ENCODE measurements around the gene TEAD3. TPM values are rescaled to one million over a fixed set of nuclear protein-coding genes. Genes with fewer than 3 reads are reported as not detected.
"Not testable (repeated sequence)": the region's sequence is repeated elsewhere in the genome, so short reads cannot be mapped to it uniquely, and the experiment has no call there.

The TEAD3 gene
- total RNA-seq, 1 experiment from 2014 or later = 27.0 TPM

DNA sequence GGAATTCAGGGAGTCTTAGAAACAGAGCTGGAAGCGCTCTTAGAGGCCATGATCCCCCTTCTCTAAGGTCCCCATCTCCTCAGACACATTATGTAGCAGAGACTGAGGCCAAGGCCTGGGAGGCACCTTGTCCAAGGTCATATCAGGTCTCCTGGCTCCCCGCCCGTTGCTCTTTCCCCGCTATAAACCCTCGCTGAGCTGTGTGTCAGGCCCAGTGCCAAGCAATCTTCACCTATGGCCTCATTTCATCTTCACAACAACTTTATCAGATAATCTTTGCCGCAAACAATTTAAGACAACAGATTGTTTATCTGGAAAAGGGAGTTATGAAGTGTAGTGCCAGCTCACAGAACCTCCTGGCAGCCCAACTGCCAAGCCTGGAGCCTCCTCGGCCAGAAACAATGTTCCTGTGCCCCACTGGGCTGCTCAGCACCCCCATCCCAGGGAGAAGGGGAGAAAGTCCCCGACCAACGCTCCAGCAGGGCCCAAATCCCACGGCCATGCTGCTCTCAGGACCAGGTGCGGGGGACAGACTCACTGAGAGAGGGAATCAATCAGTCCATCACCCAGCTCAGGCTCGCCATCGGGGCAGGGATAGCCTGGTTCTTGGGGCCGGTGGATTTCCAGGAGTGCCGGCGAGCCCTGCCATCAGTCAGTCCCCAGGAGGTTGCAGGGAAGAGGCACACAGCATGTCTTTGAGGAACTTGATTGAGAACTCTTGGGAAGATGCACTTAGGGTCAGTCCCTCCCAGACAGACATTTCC, 61.6 kb downstream of the TEAD3 start:
- Mint-ChIP-seq H3K9me3 (no peaks in the 10 kb centered on the region; a peak in 1 of 5 replicates), H3K27me3 (ENCODE audit: low read depth) (0 out of 2 replicates have a peak, but pooled peaks cover 2% of the 10 kb centered on the region), H3K4me1 (peaks cover 3 to 16% of the 10 kb centered on the region in 2 experiments), H3K4me3 (peak overlapping the region in 1 of 2 experiments; percentile 55; a peak in 2 of 5 replicates), H3K27ac (peak overlapping the region in 1 of 3 experiments; percentile 28; a peak in 2 of 7 replicates), H3K36me3 (ENCODE audit: insufficient read depth in 1 of 3, low read depth in 3 of 3) (no peaks in the 10 kb centered on the region; a peak in 2 of 7 replicates)
- Histone ChIP-seq H3K4ac (ENCODE audit: low read depth, low read length) (no peak overlapping the region), H3K18ac (ENCODE audit: insufficient read length, low read depth, low read length) (no peak overlapping the region), H4K5ac (ENCODE audit: insufficient read length, low read depth, low read length) (no peak overlapping the region), H2BK12ac (ENCODE audit: insufficient read length, low read depth, low read length) (no peak overlapping the region), H3K9ac (ENCODE audit: extremely low read depth, insufficient read length, low read length) (no peak overlapping the region), H2BK20ac (ENCODE audit: low read depth, low read length, poor library complexity, severe bottlenecking) (no peak overlapping the region), H3K14ac (ENCODE audit: insufficient read depth, low read length) (no peak overlapping the region), H2AK5ac (ENCODE audit: insufficient read length, low read length) (no peak overlapping the region), H3K79me2 (ENCODE audit: insufficient read depth, low read length) (no peaks in the 10 kb centered on the region), H3K27ac (ENCODE audit: insufficient read length, low read depth, low read length) (no peak overlapping the region), H3K79me1 (ENCODE audit: insufficient read depth, low read depth, low read length, poor library complexity, severe bottlenecking) (no peaks in the 10 kb centered on the region), H3K27me3 (ENCODE audit: insufficient read depth, low read length) (no peaks in the 10 kb centered on the region), H2BK15ac (ENCODE audit: low read depth, low read length) (no peak overlapping the region), H3K23me2 (ENCODE audit: insufficient read length, low read depth, low read length, poor library complexity, severe bottlenecking) (no peaks in the 10 kb centered on the region), H2AFZ (ENCODE audit: low read length) (no peak overlapping the region), H3K23ac (ENCODE audit: insufficient read length, low read depth, low read length) (no peak overlapping the region), H3T11ph (ENCODE audit: low read length) (no peak overlapping the region), H3K56ac (ENCODE audit: insufficient read length, low read depth, low read length) (no peak overlapping the region), H4K20me1 (ENCODE audit: control insufficient read depth, insufficient read depth, insufficient read length) (no peaks in the 10 kb centered on the region), H2BK120ac (ENCODE audit: low read depth, low read length, poor library complexity, severe bottlenecking) (no peak overlapping the region), H3K4me2 (ENCODE audit: insufficient read depth, insufficient read length, low read length) (no peak overlapping the region), H4K91ac (ENCODE audit: insufficient read length, low read depth, low read length) (no peak overlapping the region), H3K4me1 (ENCODE audit: insufficient read depth, low read length) (no peaks in the 10 kb centered on the region; the same call in 1 of the 2 replicates), H2BK5ac (ENCODE audit: insufficient read length, low read length) (no peak overlapping the region), H3K9me3 (ENCODE audit: control insufficient read depth, low read depth, low read length) (no peaks in the 10 kb centered on the region), H4K8ac (replicated peaks; ENCODE audit: insufficient read length, low read depth, low read length) (no peak overlapping the region)
- no peak for DNase-seq
- TF ChIP-seq, protein P1, sequence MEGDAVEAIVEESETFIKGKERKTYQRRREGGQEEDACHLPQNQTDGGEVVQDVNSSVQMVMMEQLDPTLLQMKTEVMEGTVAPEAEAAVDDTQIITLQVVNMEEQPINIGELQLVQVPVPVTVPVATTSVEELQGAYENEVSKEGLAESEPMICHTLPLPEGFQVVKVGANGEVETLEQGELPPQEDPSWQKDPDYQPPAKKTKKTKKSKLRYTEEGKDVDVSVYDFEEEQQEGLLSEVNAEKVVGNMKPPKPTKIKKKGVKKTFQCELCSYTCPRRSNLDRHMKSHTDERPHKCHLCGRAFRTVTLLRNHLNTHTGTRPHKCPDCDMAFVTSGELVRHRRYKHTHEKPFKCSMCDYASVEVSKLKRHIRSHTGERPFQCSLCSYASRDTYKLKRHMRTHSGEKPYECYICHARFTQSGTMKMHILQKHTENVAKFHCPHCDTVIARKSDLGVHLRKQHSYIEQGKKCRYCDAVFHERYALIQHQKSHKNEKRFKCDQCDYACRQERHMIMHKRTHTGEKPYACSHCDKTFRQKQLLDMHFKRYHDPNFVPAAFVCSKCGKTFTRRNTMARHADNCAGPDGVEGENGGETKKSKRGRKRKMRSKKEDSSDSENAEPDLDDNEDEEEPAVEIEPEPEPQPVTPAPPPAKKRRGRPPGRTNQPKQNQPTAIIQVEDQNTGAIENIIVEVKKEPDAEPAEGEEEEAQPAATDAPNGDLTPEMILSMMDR (conservative IDR thresholded peaks at IDR 0.05) = no peak
- WGBS (ENCODE audit: extremely low coverage, insufficient read length, low lambda C conversion rate) = no CpG with 5 or more reads among the region's 16 CpGs

DNA sequence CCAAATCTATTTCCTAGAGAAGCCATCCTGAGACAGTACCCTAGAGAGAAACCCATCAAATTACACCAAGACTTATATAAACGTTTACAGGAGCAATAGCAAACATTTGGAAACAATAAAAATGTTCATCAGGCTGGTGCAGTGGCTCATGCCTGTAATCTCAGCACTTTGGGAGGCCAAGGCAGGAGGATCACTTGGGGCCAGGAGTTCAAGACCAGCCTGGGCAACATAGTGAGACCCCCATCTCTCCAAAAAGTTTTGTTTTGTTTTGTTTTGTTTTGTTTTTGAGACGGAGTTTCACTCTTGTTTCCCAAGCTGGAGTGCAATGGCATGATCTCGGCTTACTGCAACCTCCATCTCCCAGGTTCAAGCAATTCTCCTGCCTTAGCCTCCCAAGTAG, 64.2 kb downstream of the TEAD3 start:
- not testable (repeated sequence) for H3K27ac Mint-ChIP-seq; H3K9ac ChIP-seq (ENCODE audit: extremely low read depth, insufficient read length, low read length); H2BK5ac ChIP-seq (ENCODE audit: insufficient read length, low read length); DNase-seq; H2AK5ac ChIP-seq (ENCODE audit: insufficient read length, low read length); H4K20me1 ChIP-seq (ENCODE audit: control insufficient read depth, insufficient read depth, insufficient read length); H3T11ph ChIP-seq (ENCODE audit: low read length); H3K27ac ChIP-seq (ENCODE audit: insufficient read length, low read depth, low read length); H3K4me1 ChIP-seq (ENCODE audit: insufficient read depth, low read length); H3K4me2 ChIP-seq (ENCODE audit: insufficient read depth, insufficient read length, low read length); H3K27me3 ChIP-seq (ENCODE audit: insufficient read depth, low read length); H3K18ac ChIP-seq (ENCODE audit: insufficient read length, low read depth, low read length); H3K23ac ChIP-seq (ENCODE audit: insufficient read length, low read depth, low read length); H4K5ac ChIP-seq (ENCODE audit: insufficient read length, low read depth, low read length); H4K8ac ChIP-seq (replicated peaks; ENCODE audit: insufficient read length, low read depth, low read length); H3K14ac ChIP-seq (ENCODE audit: insufficient read depth, low read length); H2BK12ac ChIP-seq (ENCODE audit: insufficient read length, low read depth, low read length); H3K9me3 ChIP-seq (ENCODE audit: control insufficient read depth, low read depth, low read length); H3K4ac ChIP-seq (ENCODE audit: low read depth, low read length); H4K91ac ChIP-seq (ENCODE audit: insufficient read length, low read depth, low read length); H3K79me2 ChIP-seq (ENCODE audit: insufficient read depth, low read length); H2AFZ ChIP-seq (ENCODE audit: low read length); H3K4me3 Mint-ChIP-seq; H3K23me2 ChIP-seq (ENCODE audit: insufficient read length, low read depth, low read length, poor library complexity, severe bottlenecking); H3K79me1 ChIP-seq (ENCODE audit: insufficient read depth, low read depth, low read length, poor library complexity, severe bottlenecking); H2BK20ac ChIP-seq (ENCODE audit: low read depth, low read length, poor library complexity, severe bottlenecking); H3K56ac ChIP-seq (ENCODE audit: insufficient read length, low read depth, low read length); H2BK120ac ChIP-seq (ENCODE audit: low read depth, low read length, poor library complexity, severe bottlenecking); H3K27me3 Mint-ChIP-seq (ENCODE audit: low read depth); H2BK15ac ChIP-seq (ENCODE audit: low read depth, low read length)
- H3K4me1 Mint-ChIP-seq = peaks cover 10 to 26% of the 10 kb centered on the region in 2 experiments
- peaks cover 8 to 11% of the 10 kb centered on the region in 2 experiments; a peak in 4 of 5 replicates for H3K9me3 Mint-ChIP-seq
- no CpG with 5 or more reads among the region's 3 CpGs for WGBS (ENCODE audit: extremely low coverage, insufficient read length, low lambda C conversion rate)
- H3K36me3 Mint-ChIP-seq (ENCODE audit: insufficient read depth in 1 of 3, low read depth in 3 of 3) = peaks cover 4 to 13% (median 9%) of the 10 kb centered on the region in 3 experiments; a peak in 6 of 7 replicates
